MCF 10A (cell line): ENCODE results near the gene TOP1. TPM values are rescaled to one million over a fixed set of nuclear protein-coding genes. Genes with fewer than 3 reads are reported as not detected.
A peak's percentile ranks its signal among the peaks of the same experiment; 100 is the strongest.
"Not testable (repeated sequence)": the region's sequence is repeated elsewhere in the genome, so short reads cannot be mapped to it uniquely, and the experiment has no call there.

ENCODE experiments used
- BruUV-seq: library from RNA; stranded (reverse); fragments of 400-500 nt; replicated peaks from 2 replicates; lab custom pipeline; 2021; lab: Mats Ljungman, UMichigan
- CTCF ChIA-PET: fragments of 300-600 bp; sonication (Branson Sonifier 250); formaldehyde crosslinking; extraction: SDS; loops from one replicate; lab custom pipeline; 2021; ENCODE audit warnings: antibody characterized with exemption, inconsistent platforms; lab: Yijun Ruan, JAX
- POLR2A ChIA-PET: fragments of 300-600, 350-650 bp; sonication (Branson Sonifier 250); formaldehyde crosslinking; extraction: SDS; loops from one replicate; lab custom pipeline; 2020; ENCODE audit warnings: antibody characterized with exemption, inconsistent platforms; lab: Yijun Ruan, JAX
- DNase-seq: peaks from one replicate; pipeline ENCODE4 v3.0.0-alpha.2; 2018; ENCODE audit not compliant: unreplicated experiment
- H3K27ac Mint-ChIP-seq: one replicate; pipeline ENCODE4 v1.8.0; 2022; ENCODE audit warnings: mild to moderate bottlenecking, low read depth, mixed read lengths; ENCODE audit not compliant: unreplicated experiment
- H3K27me3 Mint-ChIP-seq: one replicate; pipeline ENCODE4 v1.8.0; 2022; ENCODE audit warnings: mixed read lengths; ENCODE audit not compliant: insufficient read depth, unreplicated experiment
- H3K36me3 Mint-ChIP-seq: one replicate; pipeline ENCODE4 v1.8.0; 2022; ENCODE audit warnings: mild to moderate bottlenecking, moderate library complexity, mixed read lengths; ENCODE audit not compliant: insufficient read depth, unreplicated experiment
- H3K4me1 Mint-ChIP-seq: one replicate; pipeline ENCODE4 v1.8.0; 2022; ENCODE audit warnings: mixed read lengths; ENCODE audit not compliant: insufficient read depth, unreplicated experiment
- H3K4me3 Mint-ChIP-seq: one replicate; pipeline ENCODE4 v1.8.0; 2022; ENCODE audit warnings: mild to moderate bottlenecking, moderate library complexity, mixed read lengths; ENCODE audit not compliant: unreplicated experiment
- H3K9me3 Mint-ChIP-seq: one replicate; pipeline ENCODE4 v1.8.0; 2022; ENCODE audit warnings: mixed read lengths; ENCODE audit not compliant: unreplicated experiment
- CTCF ChIP-seq: fragments of 200-600 bp; IDR thresholded peaks from one replicate; pipeline ENCODE4 v1.8.0; 2022; ENCODE audit warnings: antibody characterized with exemption, mild to moderate bottlenecking; ENCODE audit not compliant: unreplicated experiment
- intact Hi-C: fragments of 100-400 bp; cut with micrococcal nuclease; formaldehyde crosslinking; loops from 2 replicates; pipeline ENCODE4 v1.14.1; 2022
- total RNA-seq: library from RNA; stranded (reverse); gene quantifications from 2 replicates; pipeline ENCODE4 v1.2.3, GENCODE V29; 2022

Gene TOP1
- total RNA-seq, 1 experiment from 2014 or later = 174 TPM

- H3K27me3 Mint-ChIP-seq = no peaks in the 10 kb centered on the region
- H3K4me3 Mint-ChIP-seq = no peak overlapping the region
- DNase-seq = no peak
- peaks cover 32% of the 10 kb centered on the region for H3K4me1 Mint-ChIP-seq
- no TSS peak for BruUV-seq
- CTCF ChIA-PET = interaction anchor here (0.6 to 8.2 kb wide), 4 partner anchors 37 to 208 kb away, joined by 3 to 110 read pairs (median 18); partner anchors contain the start of gene LPIN3
- TF ChIP-seq CTCF = no peak
- H3K9me3 Mint-ChIP-seq = no peaks in the 10 kb centered on the region
- peak overlapping the region; percentile 74 for H3K27ac Mint-ChIP-seq
- POLR2A ChIA-PET = interaction anchor here (1.2 to 1.5 kb wide), 4 partner anchors 13 to 127 kb away, joined by 3 to 6 read pairs (median 3); no protein-coding TSS in a partner anchor
- peaks cover 35% of the 10 kb centered on the region for H3K36me3 Mint-ChIP-seq
- intact Hi-C loops = loop anchor here (10.0 kb wide), 1 partner anchor 183 kb away; the partner anchor contains the start of gene ZHX3
Observed at GRCh38 chr20:41131594-41132387, 103.2 kb downstream of the TOP1 start.

GRCh38 chr20:41132388-41132775 is 103.8 kb downstream of the TOP1 start:
- ChIA-PET CTCF (interaction anchor here (1.8 to 8.2 kb wide), 5 partner anchors 37 to 207 kb away, joined by 5 to 110 read pairs (median 33); partner anchors contain the start of gene LPIN3), POLR2A (interaction anchor here (0.7 to 7.4 kb wide), 7 partner anchors 11 to 207 kb away, joined by 3 to 63 read pairs (median 3); partner anchors contain the start of gene LPIN3)
- Mint-ChIP-seq H3K4me1 (peaks cover 32% of the 10 kb centered on the region), H3K27ac (peak overlapping the region; percentile 74), H3K36me3 (peaks cover 31% of the 10 kb centered on the region)
- intact Hi-C loops = loop anchor here (10.0 kb wide), 1 partner anchor 182 kb away; the partner anchor contains the start of gene ZHX3
- H3K27me3 Mint-ChIP-seq, BruUV-seq, H3K4me3 Mint-ChIP-seq, H3K9me3 Mint-ChIP-seq, DNase-seq: not testable (repeated sequence)

- no peaks in the 10 kb centered on the region for H3K27me3 Mint-ChIP-seq
- no peaks in the 10 kb centered on the region for H3K9me3 Mint-ChIP-seq
- DNase-seq = peak; percentile 90
- H3K36me3 Mint-ChIP-seq = peaks cover 31% of the 10 kb centered on the region
- POLR2A ChIA-PET = interaction anchor here (0.6 to 7.4 kb wide), 22 partner anchors 12 to 206 kb away, joined by 3 to 65 read pairs (median 4); partner anchors contain the start of gene LPIN3
- CTCF ChIA-PET = interaction anchor here (0.5 to 8.2 kb wide), 26 partner anchors 12 to 277 kb away, joined by 3 to 110 read pairs (median 9); partner anchors contain the start of gene LPIN3
- peaks cover 35% of the 10 kb centered on the region for H3K4me1 Mint-ChIP-seq
- peak overlapping the region; percentile 50 for H3K27ac Mint-ChIP-seq
- intact Hi-C loops = loop anchor here (10.0 kb wide), 1 partner anchor 181 kb away; the partner anchor contains the start of gene ZHX3
- TF ChIP-seq CTCF = no peak
- H3K4me3 Mint-ChIP-seq = no peak overlapping the region
- TSS peak; percentile 13 for BruUV-seq
Observed at GRCh38 chr20:41133709-41134361, 105.2 kb downstream of the TOP1 start.

GRCh38 chr20:41134362-41135186 is 106.0 kb downstream of the TOP1 start:
- BruUV-seq = no TSS peak
- peaks cover 43% of the 10 kb centered on the region for H3K4me1 Mint-ChIP-seq
- no peaks in the 10 kb centered on the region for H3K27me3 Mint-ChIP-seq
- H3K36me3 Mint-ChIP-seq = peaks cover 28% of the 10 kb centered on the region
- H3K27ac Mint-ChIP-seq = peak overlapping the region; percentile 50
- DNase-seq = no peak
- no peak for TF ChIP-seq CTCF
- H3K4me3 Mint-ChIP-seq = no peak overlapping the region
- ChIA-PET POLR2A (interaction anchor here (0.6 to 7.4 kb wide), 22 partner anchors 12 to 205 kb away, joined by 3 to 65 read pairs (median 4); partner anchors contain the start of gene LPIN3), CTCF (interaction anchor here (0.5 to 8.2 kb wide), 49 partner anchors 10 to 500 kb away, joined by 3 to 110 read pairs (median 4); partner anchors contain the start of gene LPIN3)
- intact Hi-C loops = loop anchor here (1.0 to 10.0 kb wide), 3 partner anchors 180 to 278 kb away; partner anchors contain the start of genes LPIN3 and ZHX3
- no peaks in the 10 kb centered on the region for H3K9me3 Mint-ChIP-seq
